Naive thymus-derived CD4-positive, alpha-beta T cell (primary cell): ENCODE measurements around the gene SIGLEC7. TPM values are rescaled to one million over a fixed set of nuclear protein-coding genes. Genes with fewer than 3 reads are reported as not detected.

Source experiments
- ATAC-seq: fragments of 150-1000 bp; cut with Tn5 transposase; 2 replicates; pipeline ENCODE4 v1.10.0; 2021; ENCODE audit warnings: mild to moderate bottlenecking, moderate library complexity
- CTCF ChIA-PET: fragments of 350-600 bp; sonication (Branson Sonifier 250); formaldehyde crosslinking; loops from one replicate; lab custom pipeline; 2021; ENCODE audit warnings: antibody characterized with exemption; lab: Charles Lee
- POLR2A ChIA-PET: fragments of 350-600 bp; sonication (Branson Sonifier 250); formaldehyde crosslinking; loops from one replicate; lab custom pipeline; 2021; ENCODE audit warnings: antibody characterized with exemption, inconsistent platforms; lab: Charles Lee
- DNase-seq, 9 donors: peaks; one replicate each; pipeline versions ENCODE4 v3.0.0 to v3.0.0-alpha.2; 2020 to 2022; ENCODE audit warnings: mixed read lengths in 1 of 9
- H3K27ac ChIP-seq: one replicate; pipeline ENCODE4 v1.7.0; 2013; ENCODE audit warnings: mild to moderate bottlenecking, low read depth, low read length, moderate library complexity
- H3K27me3 ChIP-seq, 2 donors: one replicate each; pipeline ENCODE4 v1.7.0; 2013; ENCODE audit warnings: low read length in 2 of 2, mild to moderate bottlenecking in 2 of 2, moderate library complexity in 2 of 2; ENCODE audit not compliant: control insufficient read depth in 2 of 2, insufficient read depth in 2 of 2
- H3K36me3 ChIP-seq, 3 experiments: 1 replicate in 2 of 3; 2 replicates in 1 of 3; pipeline ENCODE4 v1.7.0; 2013; ENCODE audit warnings: low read length in 3 of 3, mild to moderate bottlenecking in 3 of 3, moderate library complexity in 1 of 3; ENCODE audit not compliant: insufficient read depth in 3 of 3, control insufficient read depth in 2 of 3
- H3K4me1 ChIP-seq, 2 donors: one replicate each; pipeline ENCODE4 v1.7.0; 2013; ENCODE audit warnings: low read length in 2 of 2, mild to moderate bottlenecking in 2 of 2, moderate library complexity in 1 of 2; ENCODE audit not compliant: control insufficient read depth in 2 of 2, insufficient read depth in 2 of 2
- H3K4me3 ChIP-seq: 2 replicates; pipeline ENCODE4 v1.7.0; 2013; ENCODE audit warnings: mild to moderate bottlenecking, low read length
- H3K9me3 ChIP-seq, 3 experiments: 1 replicate in 2 of 3; 2 replicates in 1 of 3; pipeline ENCODE4 v1.7.0; 2013; ENCODE audit warnings: low read length in 3 of 3; ENCODE audit not compliant: control insufficient read depth in 2 of 3
- H3K27ac Mint-ChIP-seq, 9 donors: one replicate each; pipeline ENCODE4 v1.8.0; 2020 to 2022; ENCODE audit warnings: mixed read lengths in 9 of 9, mild to moderate bottlenecking in 8 of 9, moderate library complexity in 5 of 9, inconsistent platforms in 2 of 9
- H3K27me3 Mint-ChIP-seq, 5 donors: one replicate each; pipeline ENCODE4 v1.8.0; 2021 to 2022; ENCODE audit warnings: mixed read lengths in 5 of 5, mild to moderate bottlenecking in 1 of 5
- H3K36me3 Mint-ChIP-seq, 5 donors: one replicate each; pipeline ENCODE4 v1.8.0; 2020 to 2022; ENCODE audit warnings: mixed read lengths in 5 of 5, mild to moderate bottlenecking in 3 of 5, inconsistent platforms in 1 of 5
- H3K4me1 Mint-ChIP-seq, 7 donors: one replicate each; pipeline ENCODE4 v1.8.0; 2020 to 2022; ENCODE audit warnings: mixed read lengths in 7 of 7, mild to moderate bottlenecking in 3 of 7, inconsistent platforms in 1 of 7
- H3K4me3 Mint-ChIP-seq, 10 donors: one replicate each; pipeline ENCODE4 v1.8.0; 2020 to 2022; ENCODE audit warnings: mild to moderate bottlenecking in 10 of 10, mixed read lengths in 10 of 10, moderate library complexity in 6 of 10, inconsistent platforms in 2 of 10
- H3K9me3 Mint-ChIP-seq, 11 donors: one replicate each; pipeline ENCODE4 v1.8.0; 2020 to 2022; ENCODE audit warnings: mixed read lengths in 11 of 11, mild to moderate bottlenecking in 4 of 11, inconsistent platforms in 1 of 11, moderate library complexity in 1 of 11
- intact Hi-C, 2 donors: fragments of 100-400 bp; cut with micrococcal nuclease; formaldehyde crosslinking; loops; one replicate each; pipeline ENCODE4 v1.15.1; 2023
- polyA plus RNA-seq, 2 donors: library from polyadenylated mRNA; unstranded; fragments of 300-500 nt; fragmentation: Illumina TruSeq; gene quantifications; one replicate each; pipeline ENCODE4 v1.2.3, GENCODE V29; 2021
- total RNA-seq, 6 experiments: library from RNA in 5 of 6; stranded (reverse) in 5 of 6; gene quantifications; 1 replicate in 5 of 6; 2 replicates in 1 of 6; pipeline ENCODE4 v1.2.3 and lab custom pipeline; 2021 to 2026

The SIGLEC7 gene
- total and polyA plus RNA-seq, 7 experiments from 2014 or later = 0.25 to 10.3 (median 0.68) TPM; not detected in 2

DNA sequence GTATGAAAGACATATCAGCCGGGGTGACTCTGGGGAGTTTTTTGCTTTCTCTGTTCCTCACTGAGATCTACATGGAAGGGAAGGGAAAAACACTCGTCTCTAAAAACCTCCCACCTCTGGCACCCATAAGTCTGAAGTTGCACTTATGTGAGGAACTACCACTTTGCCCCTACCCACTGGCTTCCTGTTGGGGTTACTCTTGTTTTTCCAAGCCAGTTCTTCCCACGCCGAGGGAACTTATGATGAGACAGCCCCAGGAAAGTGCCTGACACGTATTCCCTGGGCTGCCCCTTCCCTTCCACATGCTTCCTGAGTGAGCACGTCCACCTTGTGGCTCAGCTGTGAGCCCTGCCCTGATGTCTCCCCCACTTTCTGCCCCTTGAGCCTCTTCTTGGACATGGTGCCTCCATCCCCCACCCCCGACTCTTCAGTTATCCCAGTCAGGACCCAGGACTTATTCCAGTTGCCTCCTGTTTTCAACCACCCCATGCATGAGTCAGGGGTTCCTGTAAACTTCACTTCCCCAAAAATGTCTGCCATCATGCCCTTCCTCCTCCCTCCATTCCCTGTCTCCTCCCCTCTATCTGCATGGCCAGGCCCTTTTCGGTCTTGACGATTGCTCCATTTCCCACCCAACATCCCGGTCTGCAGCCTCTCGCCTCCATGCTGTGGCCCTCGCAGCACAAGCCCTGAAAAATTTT is 5.1 kb upstream of the SIGLEC7 start:
- Mint-ChIP-seq H3K36me3 (peaks cover 0 to 3% (median 0%) of the 10 kb centered on the region in 5 donors), H3K4me3 (peak overlapping the region in 8 of 10 donors; percentile 32 to 76 (median 39)), H3K27me3 (peaks cover 0 to 18% (median 3%) of the 10 kb centered on the region in 5 donors), H3K4me1 (peaks cover 12 to 58% (median 48%) of the 10 kb centered on the region in 7 donors), H3K9me3 (peaks cover 0 to 7% (median 2%) of the 10 kb centered on the region in 11 donors), H3K27ac (peak overlapping the region in 7 of 9 donors; percentile 19 to 91 (median 71))
- POLR2A ChIA-PET = interaction anchor here (0.6 kb wide), 1 partner anchor 40 kb away, joined by 3 read pairs; no protein-coding TSS in a partner anchor
- Histone ChIP-seq H3K4me1 (peaks cover 19 to 25% of the 10 kb centered on the region in 2 donors), H3K4me3 (no peak overlapping the region), H3K27ac (no peak overlapping the region), H3K27me3 (no peaks in the 10 kb centered on the region), H3K36me3 (no peaks in the 10 kb centered on the region), H3K9me3 (no peaks in the 10 kb centered on the region)
- DNase-seq = no peak
- peak; percentile 65 for ATAC-seq
- intact Hi-C loops = no loop called here
- CTCF ChIA-PET = interaction anchor here (0.8 kb wide), 1 partner anchor 10 kb away, joined by 3 read pairs; no protein-coding TSS in a partner anchor

DNA sequence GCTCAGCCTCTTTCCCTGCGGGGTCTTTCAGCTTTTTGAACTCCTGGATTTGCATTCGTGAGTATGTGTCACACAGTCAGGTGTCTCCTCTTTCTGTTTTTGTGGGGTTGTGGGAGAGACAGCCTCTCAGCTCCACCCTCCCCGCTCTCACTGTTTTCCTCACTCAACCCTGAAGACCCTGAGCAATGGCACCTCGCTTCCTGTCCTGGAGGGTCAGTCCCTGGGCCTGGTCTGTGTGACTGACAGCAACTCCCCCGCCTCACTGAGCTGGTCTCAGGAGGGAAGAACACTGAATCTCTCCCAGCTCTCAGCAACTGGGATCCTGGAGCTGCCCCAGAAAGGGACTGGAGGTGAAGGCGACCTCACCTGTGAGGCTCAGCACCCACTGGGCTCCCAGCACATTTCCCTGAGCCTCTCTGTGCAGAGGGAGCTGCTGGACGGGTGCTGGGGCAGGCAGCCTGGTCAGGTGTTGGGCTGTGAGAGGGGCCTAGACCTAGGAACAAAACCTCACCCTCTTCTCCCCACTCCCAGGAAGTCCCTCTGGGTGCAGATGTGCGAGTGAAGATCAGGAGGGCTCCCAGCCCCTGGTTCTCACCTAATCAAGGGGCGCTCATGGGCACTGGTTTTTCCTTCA is 4.2 kb upstream of the SIGLEC7 start:
- Mint-ChIP-seq H3K36me3 (peaks cover 0 to 3% (median 0%) of the 10 kb centered on the region in 5 donors), H3K4me1 (peaks cover 6 to 54% (median 41%) of the 10 kb centered on the region in 7 donors), H3K27me3 (peaks cover 0 to 18% (median 3%) of the 10 kb centered on the region in 5 donors), H3K27ac (peak overlapping the region in 4 of 9 donors; percentile 43 to 91 (median 80)), H3K9me3 (peaks cover 0 to 7% (median 2%) of the 10 kb centered on the region in 11 donors), H3K4me3 (peak overlapping the region in 5 of 10 donors; percentile 38 to 76 (median 60))
- DNase-seq = no peak
- Histone ChIP-seq H3K4me1 (peaks cover 12 to 18% of the 10 kb centered on the region in 2 donors), H3K27ac (no peak overlapping the region), H3K9me3 (no peaks in the 10 kb centered on the region), H3K36me3 (no peaks in the 10 kb centered on the region), H3K4me3 (no peak overlapping the region), H3K27me3 (no peaks in the 10 kb centered on the region)
- POLR2A ChIA-PET = interaction anchor here (0.7 kb wide), 1 partner anchor 10 kb away, joined by 3 read pairs; no protein-coding TSS in a partner anchor
- intact Hi-C loops = no loop called here
- ATAC-seq = no peak
- CTCF ChIA-PET = interaction anchor here (0.8 kb wide), 1 partner anchor 11 kb away, joined by 3 read pairs; no protein-coding TSS in a partner anchor

DNA sequence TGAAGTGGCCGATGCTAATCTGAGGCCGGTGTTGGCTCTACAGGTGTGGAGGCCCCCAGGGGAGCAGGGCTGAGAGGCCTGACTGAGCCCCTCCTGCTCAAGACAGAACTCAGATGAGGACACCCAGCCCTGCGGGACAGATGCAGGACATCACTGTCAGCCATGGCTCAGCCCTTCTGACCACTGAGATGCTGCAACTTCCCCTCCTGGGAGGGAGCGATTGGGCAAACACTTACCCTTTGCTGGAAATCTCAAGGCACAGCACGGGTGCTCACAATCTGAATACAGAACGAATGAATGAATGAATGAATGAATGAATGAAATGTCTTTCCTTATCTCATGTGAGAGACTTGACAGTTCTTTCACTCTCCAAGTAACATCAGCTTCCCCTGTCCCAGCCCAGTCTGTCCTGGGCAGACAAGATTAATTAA is 3.5 kb upstream of the SIGLEC7 start:
- no peak for DNase-seq
- no peak overlapping the region for H3K4me3 ChIP-seq
- peaks cover 12 to 18% of the 10 kb centered on the region in 2 donors for H3K4me1 ChIP-seq
- ChIA-PET CTCF (no interaction called here), POLR2A (interaction anchor here (1.5 kb wide), 1 partner anchor 10 kb away, joined by 4 read pairs; no protein-coding TSS in a partner anchor)
- Mint-ChIP-seq H3K36me3 (peaks cover 0 to 3% (median 0%) of the 10 kb centered on the region in 5 donors), H3K4me1 (peaks cover 6 to 53% (median 40%) of the 10 kb centered on the region in 7 donors), H3K9me3 (peaks cover 0 to 7% (median 2%) of the 10 kb centered on the region in 11 donors), H3K27me3 (peaks cover 0 to 18% (median 3%) of the 10 kb centered on the region in 5 donors), H3K27ac (peak overlapping the region in 3 of 9 donors; percentile 4 to 23 (median 5)), H3K4me3 (no peak overlapping the region)
- no peak overlapping the region for H3K27ac ChIP-seq
- H3K27me3 ChIP-seq = no peaks in the 10 kb centered on the region
- ATAC-seq = peak; percentile 66
- intact Hi-C loops = no loop called here
- H3K36me3 ChIP-seq = no peaks in the 10 kb centered on the region
- no peaks in the 10 kb centered on the region for H3K9me3 ChIP-seq

DNA sequence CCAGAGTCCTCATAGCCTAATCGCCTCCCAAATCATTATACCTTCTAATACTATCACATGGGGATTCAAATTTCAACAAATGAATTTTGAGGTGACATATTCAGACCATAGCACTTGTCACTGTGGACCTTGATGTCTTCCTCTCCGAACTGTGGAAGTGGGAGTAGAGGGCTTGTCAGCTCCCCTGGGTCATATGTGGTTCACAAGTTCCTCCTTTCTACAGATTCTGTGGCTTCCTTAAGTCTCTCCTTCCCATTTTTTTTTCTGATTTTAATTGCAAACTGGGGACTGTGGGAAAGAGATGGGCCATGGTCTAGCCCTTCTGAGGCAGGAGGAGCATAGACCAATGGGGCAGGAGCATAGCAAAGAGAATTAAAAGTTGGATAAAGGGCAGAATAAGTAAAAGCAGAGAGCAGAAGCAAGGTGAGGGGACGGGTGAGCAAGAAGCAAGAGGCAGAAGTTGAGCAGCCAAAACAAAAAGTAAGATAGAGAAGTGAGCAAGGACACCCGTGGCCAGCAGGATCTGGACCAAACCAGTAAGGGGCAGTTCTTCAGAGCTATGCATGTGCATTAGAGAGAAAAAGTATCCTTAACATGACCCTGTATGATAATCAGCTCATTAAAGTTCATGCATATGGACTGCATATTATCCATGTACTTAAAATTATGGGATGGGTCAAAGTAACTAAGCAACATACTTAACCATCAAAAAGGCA is 2.6 kb upstream of the SIGLEC7 start:
- ChIA-PET POLR2A (interaction anchor here (1.5 kb wide), 1 partner anchor 9 kb away, joined by 4 read pairs; no protein-coding TSS in a partner anchor), CTCF (no interaction called here)
- intact Hi-C loops = no loop called here
- peaks cover 12 to 18% of the 10 kb centered on the region in 2 donors for H3K4me1 ChIP-seq
- no peaks in the 10 kb centered on the region for H3K36me3 ChIP-seq
- Mint-ChIP-seq H3K27ac (peak overlapping the region in 4 of 9 donors; percentile 4 to 65 (median 14)), H3K4me1 (peaks cover 6 to 52% (median 40%) of the 10 kb centered on the region in 7 donors), H3K36me3 (peaks cover 0 to 3% (median 0%) of the 10 kb centered on the region in 5 donors), H3K4me3 (no peak overlapping the region), H3K27me3 (peaks cover 0 to 17% (median 3%) of the 10 kb centered on the region in 5 donors), H3K9me3 (peaks cover 0 to 7% (median 2%) of the 10 kb centered on the region in 11 donors)
- H3K27me3 ChIP-seq = no peaks in the 10 kb centered on the region
- ATAC-seq (peak; percentile 55), DNase-seq (peak in 1 of 9 donors; percentile 4)
- no peak overlapping the region for H3K27ac ChIP-seq
- no peaks in the 10 kb centered on the region for H3K9me3 ChIP-seq
- H3K4me3 ChIP-seq = no peak overlapping the region

DNA sequence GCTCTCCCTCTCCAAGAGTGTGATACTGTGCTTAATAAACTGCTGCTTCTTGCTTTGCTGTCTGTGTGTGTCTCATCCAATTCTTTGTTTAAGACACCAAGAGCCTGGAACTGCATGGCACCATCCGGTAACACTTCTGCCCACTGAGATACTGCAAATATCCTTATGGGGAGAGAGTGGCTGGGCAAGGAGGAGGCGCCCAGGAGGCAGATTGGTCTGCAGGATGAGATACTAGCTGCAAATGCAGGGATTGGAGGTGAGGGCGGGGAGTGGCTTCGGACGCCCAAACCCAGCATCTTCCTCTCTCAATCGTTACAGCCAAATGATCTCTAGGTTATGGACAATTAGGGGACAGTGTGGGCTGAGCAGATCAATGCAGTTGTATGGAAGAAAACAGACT is 1.7 kb upstream of the SIGLEC7 start:
- Histone ChIP-seq H3K36me3 (no peaks in the 10 kb centered on the region), H3K4me1 (peaks cover 12 to 18% of the 10 kb centered on the region in 2 donors), H3K27ac (no peak overlapping the region), H3K9me3 (no peaks in the 10 kb centered on the region), H3K27me3 (no peaks in the 10 kb centered on the region), H3K4me3 (no peak overlapping the region)
- Mint-ChIP-seq H3K27me3 (peaks cover 0 to 17% (median 3%) of the 10 kb centered on the region in 5 donors), H3K9me3 (peaks cover 0 to 3% (median 0%) of the 10 kb centered on the region in 11 donors), H3K27ac (peak overlapping the region in 2 of 9 donors; percentile 7 to 76), H3K36me3 (peaks cover 0 to under 1% (median 0%) of the 10 kb centered on the region in 5 donors), H3K4me3 (no peak overlapping the region), H3K4me1 (peaks cover 6 to 51% (median 40%) of the 10 kb centered on the region in 7 donors)
- ChIA-PET CTCF (no interaction called here), POLR2A (no interaction called here)
- DNase-seq (peak in 1 of 9 donors; percentile 15), ATAC-seq (no peak)
- intact Hi-C loops = no loop called here

DNA sequence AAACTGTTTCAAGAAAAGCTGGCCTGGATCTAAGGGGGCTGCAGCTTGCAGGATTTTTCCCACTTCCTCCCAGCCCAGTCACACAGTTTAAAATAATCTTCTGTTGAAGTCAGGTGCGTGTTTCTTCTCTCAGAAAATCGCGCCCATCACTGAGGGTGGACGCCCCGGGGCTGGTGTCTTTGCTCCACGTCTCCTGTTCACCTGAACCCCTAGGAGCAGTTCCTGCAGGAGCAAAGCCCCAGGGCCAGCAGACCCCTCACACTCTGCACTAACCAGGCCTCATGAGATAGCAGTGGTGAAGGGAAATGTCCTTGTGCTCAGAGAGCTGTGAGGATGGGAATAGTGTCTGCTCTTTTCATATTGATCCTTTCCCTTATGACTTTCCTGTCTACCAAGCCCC is 920 bp upstream of the SIGLEC7 start:
- no peak for ATAC-seq
- peaks cover 6 to 48% (median 34%) of the 10 kb centered on the region in 7 donors for H3K4me1 Mint-ChIP-seq
- Histone ChIP-seq H3K4me1 (peaks cover 12 to 15% of the 10 kb centered on the region in 2 donors), H3K27ac (no peak overlapping the region), H3K27me3 (no peaks in the 10 kb centered on the region), H3K4me3 (no peak overlapping the region), H3K36me3 (no peaks in the 10 kb centered on the region), H3K9me3 (no peaks in the 10 kb centered on the region)
- ChIA-PET POLR2A (no interaction called here), CTCF (interaction anchor here (0.7 kb wide), 1 partner anchor 9 kb away, joined by 3 read pairs; no protein-coding TSS in a partner anchor)
- peaks cover 0 to 17% (median 3%) of the 10 kb centered on the region in 5 donors for H3K27me3 Mint-ChIP-seq
- intact Hi-C loops = no loop called here
- no peaks in the 10 kb centered on the region for H3K36me3 Mint-ChIP-seq
- H3K9me3 Mint-ChIP-seq = no peaks in the 10 kb centered on the region
- peak overlapping the region in 1 of 9 donors; percentile 36 for H3K27ac Mint-ChIP-seq
- H3K4me3 Mint-ChIP-seq = no peak overlapping the region
- peak in 1 of 9 donors; percentile 15 for DNase-seq
